ENCODE data around the gene ARID4A. TPM values are rescaled to one million over a fixed set of nuclear protein-coding genes. Genes with fewer than 3 reads are reported as not detected.
"Not testable (repeated sequence)": the region's sequence is repeated elsewhere in the genome, so short reads cannot be mapped to it uniquely, and the experiment has no call there.

Gene ARID4A
- total RNA-seq, 2 experiments from 2014 or later = 32.2 to 35.8 TPM

DNA sequence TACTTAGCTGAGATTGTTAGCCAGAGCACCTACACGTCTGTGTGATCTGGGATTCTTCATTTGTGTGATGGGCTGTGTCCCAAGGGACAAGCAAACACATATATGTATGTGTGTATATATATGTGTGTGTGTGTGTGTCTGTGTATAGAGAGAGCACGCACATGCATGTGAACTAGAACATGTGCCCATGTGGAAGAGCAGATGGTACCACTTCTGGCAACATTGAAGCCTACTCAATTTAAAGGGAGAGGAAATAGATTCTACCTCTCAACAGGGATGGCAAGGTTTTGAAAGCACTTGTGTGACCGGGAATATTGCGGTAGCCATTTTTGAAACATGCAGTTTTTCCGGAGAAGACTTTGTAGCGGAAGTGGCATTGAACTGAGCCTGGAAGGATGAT is 98.8 kb downstream of the ARID4A start:
- H3K4me1 Mint-ChIP-seq = peaks cover 8% of the 10 kb centered on the region
- H3K36me3 Mint-ChIP-seq = no peaks in the 10 kb centered on the region
- H3K9me3 Mint-ChIP-seq (ENCODE audit: low read depth) = no peaks in the 10 kb centered on the region
- CTCF ChIA-PET = interaction anchor here (0.8 to 5.0 kb wide), 4 partner anchors 10 to 122 kb away, joined by 3 to 35 read pairs (median 5); no protein-coding TSS in a partner anchor
- no peak for ATAC-seq
- H3K27ac Mint-ChIP-seq = no peak overlapping the region
- no peak for DNase-seq
- no peak overlapping the region for H3K4me3 Mint-ChIP-seq
- no peaks in the 10 kb centered on the region for H3K27me3 Mint-ChIP-seq

DNA sequence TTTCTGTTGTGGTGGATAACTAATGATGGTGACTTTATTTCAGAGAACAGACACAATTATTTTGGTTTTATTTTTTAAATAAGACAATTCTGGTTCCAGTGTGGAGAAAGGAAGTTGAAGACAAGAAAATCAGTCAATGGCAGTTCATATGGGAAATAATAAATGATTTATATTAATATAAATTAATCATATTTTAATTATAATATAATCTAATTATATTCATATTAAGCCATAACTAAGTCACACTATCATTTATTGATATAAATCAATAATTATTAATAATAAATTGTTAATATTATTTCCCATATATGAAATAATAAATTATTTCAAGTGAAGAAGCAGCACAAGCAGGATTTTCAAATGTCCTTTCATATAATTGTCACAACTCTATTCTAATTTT is 100.1 kb downstream of the ARID4A start:
- H3K4me3 Mint-ChIP-seq = no peak overlapping the region
- no peaks in the 10 kb centered on the region for H3K36me3 Mint-ChIP-seq
- peaks cover 8% of the 10 kb centered on the region for H3K4me1 Mint-ChIP-seq
- DNase-seq (no peak), ATAC-seq (no peak)
- no peaks in the 10 kb centered on the region for H3K9me3 Mint-ChIP-seq (ENCODE audit: low read depth)
- H3K27ac Mint-ChIP-seq = no peak overlapping the region
- CTCF ChIA-PET = interaction anchor here (5.0 kb wide), 1 partner anchor 9 kb away, joined by 35 read pairs; no protein-coding TSS in a partner anchor
- H3K27me3 Mint-ChIP-seq = no peaks in the 10 kb centered on the region

DNA sequence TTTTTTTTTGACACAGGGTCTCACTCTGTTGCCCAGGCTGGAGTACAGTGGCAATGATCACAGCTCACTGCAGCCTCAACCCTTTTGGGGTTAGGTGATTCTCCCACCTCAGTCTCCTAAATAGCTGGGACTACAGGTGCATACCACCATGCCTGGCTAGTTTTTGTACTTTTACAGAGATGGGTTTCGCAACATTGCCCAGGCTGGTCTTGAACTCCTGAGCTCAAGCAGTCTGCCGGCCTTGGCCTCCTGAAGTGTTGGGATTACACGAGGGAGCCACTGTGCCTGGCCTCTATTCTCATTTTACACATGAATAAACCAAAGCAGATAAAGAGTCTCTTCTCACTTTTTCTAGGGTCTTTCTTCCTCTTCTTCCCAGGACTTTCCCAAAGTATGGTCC is 100.5 kb downstream of the ARID4A start:
- no peaks in the 10 kb centered on the region for H3K36me3 Mint-ChIP-seq
- CTCF ChIA-PET = no interaction called here
- H3K9me3 Mint-ChIP-seq (ENCODE audit: low read depth) = no peaks in the 10 kb centered on the region
- ATAC-seq = no peak
- no peak for DNase-seq
- no peak overlapping the region for H3K27ac Mint-ChIP-seq
- peaks cover 8% of the 10 kb centered on the region for H3K4me1 Mint-ChIP-seq
- no peak overlapping the region for H3K4me3 Mint-ChIP-seq
- H3K27me3 Mint-ChIP-seq = no peaks in the 10 kb centered on the region

DNA sequence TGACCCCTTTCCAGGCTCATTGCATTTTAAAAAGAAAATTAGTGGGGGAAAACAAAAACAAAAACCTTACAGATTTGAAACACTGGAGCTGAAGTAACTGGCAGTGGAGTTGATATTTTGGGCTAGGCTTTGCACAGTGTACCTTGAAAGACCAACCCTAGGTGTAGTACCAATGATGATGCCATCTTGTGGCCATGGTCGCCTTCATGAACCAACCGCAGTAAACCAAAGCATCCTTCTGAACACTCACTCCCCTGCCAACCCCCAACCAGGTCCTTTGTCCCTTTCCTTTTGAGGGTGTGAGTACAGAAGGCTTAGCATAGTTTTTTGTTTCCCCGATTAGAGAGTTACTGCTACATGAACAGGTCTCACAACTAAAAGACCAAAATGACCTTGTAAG is 103.2 kb downstream of the ARID4A start:
- Mint-ChIP-seq H3K27me3 (no peaks in the 10 kb centered on the region), H3K27ac (no peak overlapping the region), H3K36me3 (peaks cover 3% of the 10 kb centered on the region), H3K4me1 (no peaks in the 10 kb centered on the region), H3K4me3 (no peak overlapping the region), H3K9me3 (ENCODE audit: low read depth) (no peaks in the 10 kb centered on the region)
- CTCF ChIA-PET = interaction anchor here (0.6 to 0.7 kb wide), 2 partner anchors 49 to 153 kb away, joined by 3 read pairs; no protein-coding TSS in a partner anchor
- ATAC-seq (no peak), DNase-seq (no peak)

DNA sequence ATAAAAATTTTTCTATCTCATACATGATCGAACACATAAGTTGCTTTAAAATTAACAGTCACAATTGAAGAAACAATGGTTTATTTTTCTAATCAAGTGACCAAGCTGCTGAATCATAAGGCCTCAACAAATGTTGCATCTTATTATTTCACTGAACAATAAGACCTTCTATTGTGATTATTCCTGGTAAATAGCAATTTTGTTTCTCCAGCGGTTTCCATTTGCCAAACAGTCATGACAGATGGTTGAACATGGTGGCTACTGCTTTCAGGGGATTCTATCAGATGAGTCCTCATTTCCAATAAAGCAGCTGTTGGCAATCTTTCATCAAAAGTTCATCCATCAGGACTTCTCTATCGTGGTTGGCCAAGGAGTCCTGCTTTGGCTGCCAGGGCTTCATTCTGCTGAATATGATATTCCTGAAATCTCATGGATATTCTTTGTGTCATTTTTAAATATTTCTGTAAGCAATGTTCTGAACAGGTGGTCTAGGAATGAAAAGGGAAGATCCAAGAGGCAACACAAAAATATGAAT is 110.4 kb downstream of the ARID4A start:
- H3K4me3 Mint-ChIP-seq = no peak overlapping the region
- no peaks in the 10 kb centered on the region for H3K4me1 Mint-ChIP-seq
- no peak for DNase-seq
- no peak overlapping the region for H3K27ac Mint-ChIP-seq
- CTCF ChIA-PET = interaction anchor here (6.3 kb wide), 1 partner anchor 13 kb away, joined by 35 read pairs; the partner anchor contains the start of gene TOMM20L
- peaks cover 27% of the 10 kb centered on the region for H3K36me3 Mint-ChIP-seq
- H3K9me3 Mint-ChIP-seq (ENCODE audit: low read depth) = no peaks in the 10 kb centered on the region
- ATAC-seq = no peak
- no peaks in the 10 kb centered on the region for H3K27me3 Mint-ChIP-seq

DNA sequence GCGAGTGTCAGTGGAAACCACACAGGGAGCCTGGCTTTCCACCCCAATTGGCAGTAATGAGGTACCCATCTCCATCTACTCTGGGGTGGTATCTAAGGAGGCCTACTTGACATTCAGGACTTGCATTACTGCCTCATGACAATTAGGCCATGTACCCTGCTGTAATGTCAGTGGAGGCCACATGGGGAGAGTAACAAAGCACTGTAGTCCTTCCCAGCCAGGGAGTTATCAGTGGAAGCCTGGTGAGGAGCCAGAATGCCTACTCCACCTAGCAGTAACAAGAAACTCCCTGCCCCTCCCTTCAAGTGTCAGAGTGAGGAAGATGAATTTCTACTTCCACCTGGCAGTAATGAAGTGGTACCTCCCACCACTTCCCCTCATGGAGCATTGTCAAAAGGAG is 116.5 kb downstream of the ARID4A start:
- no peak overlapping the region for H3K4me3 Mint-ChIP-seq
- H3K27me3 Mint-ChIP-seq = no peaks in the 10 kb centered on the region
- ATAC-seq = no peak
- CTCF ChIA-PET = no interaction called here
- peaks cover 10% of the 10 kb centered on the region for H3K4me1 Mint-ChIP-seq
- peaks cover 54% of the 10 kb centered on the region for H3K36me3 Mint-ChIP-seq
- DNase-seq = no peak
- H3K27ac Mint-ChIP-seq = no peak overlapping the region
- no peaks in the 10 kb centered on the region for H3K9me3 Mint-ChIP-seq (ENCODE audit: low read depth)

DNA sequence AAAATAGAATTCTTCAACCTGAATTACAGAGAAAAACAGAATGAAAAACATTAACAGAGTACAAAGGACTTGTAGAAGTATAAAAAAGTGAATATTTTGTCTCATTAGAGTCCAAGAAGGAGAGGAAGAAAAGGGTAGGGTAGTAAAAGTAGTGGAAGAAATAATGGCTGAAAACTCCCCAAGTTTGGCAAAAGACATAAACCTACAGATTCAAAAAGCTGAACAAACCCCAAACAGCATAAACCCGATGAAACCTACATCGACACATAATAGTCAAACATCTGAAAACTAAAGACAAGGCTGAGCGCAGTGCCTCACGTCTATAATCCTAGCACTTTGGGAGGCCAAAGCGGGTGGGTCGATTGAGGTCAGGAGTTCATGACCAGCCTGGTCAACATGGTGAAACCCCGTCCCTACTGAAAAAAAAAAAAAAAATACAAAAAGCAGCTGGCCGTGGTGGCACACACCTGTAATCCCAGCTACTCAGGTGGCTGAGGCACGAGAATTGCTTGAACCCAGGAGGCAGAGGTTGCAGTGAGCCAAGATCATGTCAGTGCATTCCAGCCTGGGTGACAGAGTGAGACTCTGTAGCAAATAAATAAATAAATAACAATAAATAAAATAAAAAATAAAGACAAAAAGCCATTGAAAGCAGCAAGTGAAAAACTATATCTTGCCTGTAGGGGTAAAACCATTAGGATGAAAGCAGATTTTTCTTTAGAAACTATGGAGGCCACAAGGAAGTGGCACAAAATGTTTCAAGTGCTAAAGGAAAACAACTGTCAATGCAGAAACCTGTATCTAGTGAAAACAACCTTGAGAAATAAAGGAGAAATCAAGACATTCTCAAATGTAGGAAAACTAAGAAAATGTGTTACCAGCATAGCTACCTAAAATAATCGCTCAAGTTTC is 117.5 kb downstream of the ARID4A start:
- DNase-seq = no peak

DNA sequence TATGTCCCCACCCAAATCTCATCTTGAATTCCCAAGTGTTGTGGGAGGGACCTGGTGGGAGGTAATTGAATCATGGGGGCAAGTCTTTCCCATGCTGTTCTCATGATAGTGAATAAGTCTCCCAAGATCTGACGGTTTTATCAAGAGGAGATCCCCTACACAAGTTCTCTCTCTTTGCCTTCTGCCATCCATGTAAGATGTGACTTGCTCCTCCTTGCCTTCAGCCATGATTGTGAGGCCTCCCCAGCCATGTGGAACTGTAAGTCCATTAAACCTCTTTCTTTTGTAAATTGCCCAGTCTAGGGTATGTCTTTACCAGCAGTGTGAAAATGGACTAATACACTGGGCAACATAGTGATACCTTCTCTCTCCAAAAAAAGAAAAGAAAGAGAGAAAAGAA is 118.6 kb downstream of the ARID4A start:
- DNase-seq; ATAC-seq; CTCF ChIA-PET; H3K9me3 Mint-ChIP-seq (ENCODE audit: low read depth); H3K27me3 Mint-ChIP-seq; H3K4me3 Mint-ChIP-seq; H3K27ac Mint-ChIP-seq: not testable (repeated sequence)
- peaks cover 11% of the 10 kb centered on the region for H3K4me1 Mint-ChIP-seq
- peaks cover 54% of the 10 kb centered on the region for H3K36me3 Mint-ChIP-seq

More for the DNA sequence above, 117.5 kb downstream of the ARID4A start:
- Mint-ChIP-seq H3K27me3 (no peaks in the 10 kb centered on the region), H3K4me3 (no peak overlapping the region), H3K4me1 (peaks cover 11% of the 10 kb centered on the region), H3K27ac (no peak overlapping the region), H3K9me3 (ENCODE audit: low read depth) (no peaks in the 10 kb centered on the region), H3K36me3 (peaks cover 54% of the 10 kb centered on the region)
- ATAC-seq = no peak
- CTCF ChIA-PET = interaction anchor here (0.6 kb wide), 1 partner anchor 11 kb away, joined by 3 read pairs; the partner anchor contains the start of genes KIAA0586 and TIMM9

Other genes starting within 250 kb of the ARID4A start
- gene ARMH4, start 146.3 kb upstream of the ARID4A start, total RNA-seq = not detected
- gene ACTR10, start 98.4 kb upstream of the ARID4A start, total RNA-seq = 10 to 100 TPM; 36.5 to 40.2 TPM
- 100 to 1,000 TPM; 284 to 312 TPM for gene PSMA3, start 53.7 kb upstream of the ARID4A start, total RNA-seq
- gene TOMM20L, start 97.4 kb downstream of the ARID4A start, total RNA-seq = not detected
- gene TIMM9, start 129.0 kb downstream of the ARID4A start, total RNA-seq = 10 to 100 TPM; 29.4 to 44.3 TPM
- gene KIAA0586, start 129.2 kb downstream of the ARID4A start, total RNA-seq = 10 to 100 TPM; 24.1 to 27.7 TPM

Data from activated CD8-positive, alpha-beta memory T cell treated with anti-CD3 and anti-CD28 coated beads, Interleukin-2, amount 10 ng/mL, durations not matched to agents 7 days and 5 days (primary cell).